WTC11 (cell line): Measurements from ENCODE around the gene KSR2.

ENCODE experiments used
- CTCF ChIP-seq: fragments of 200-600 bp; IDR thresholded peaks from 2 replicates; pipeline ENCODE4 v1.8.0; 2022; ENCODE audit warnings: antibody characterized with exemption
- FOXJ3 ChIP-seq: sonication (generic); formaldehyde crosslinking; IDR thresholded peaks from 2 replicates; pipeline ENCODE4 v1.9.0; 2021; ENCODE audit warnings: missing genetic modification reagents, mild to moderate bottlenecking, borderline replicate concordance
- HMGXB4 ChIP-seq: sonication (generic); formaldehyde crosslinking; IDR thresholded peaks from 2 replicates; pipeline ENCODE4 v1.8.1; 2023; ENCODE audit warnings: mild to moderate bottlenecking, moderate library complexity, missing genetic modification reagents
- NR2C2 ChIP-seq: sonication (generic); formaldehyde crosslinking; IDR thresholded peaks from 2 replicates; pipeline ENCODE4 v1.8.0; 2022; ENCODE audit warnings: mild to moderate bottlenecking, missing genetic modification reagents
- NR3C1 ChIP-seq: sonication (generic); formaldehyde crosslinking; conservative IDR thresholded peaks from 2 replicates; pipeline ENCODE4 v1.8.1; 2023; ENCODE audit warnings: low read depth, mild to moderate bottlenecking, missing genetic modification reagents
- SP1 ChIP-seq: sonication (generic); formaldehyde crosslinking; conservative IDR thresholded peaks from 2 replicates; pipeline ENCODE4 v1.8.1; 2022; ENCODE audit warnings: missing genetic modification reagents
- TEAD4 ChIP-seq: sonication (generic); formaldehyde crosslinking; IDR thresholded peaks from 2 replicates; pipeline ENCODE4 v1.8.0; 2022; ENCODE audit warnings: mild to moderate bottlenecking, missing genetic modification reagents
- USF2 ChIP-seq: sonication (generic); formaldehyde crosslinking; IDR thresholded peaks from 2 replicates; pipeline ENCODE4 v1.8.1; 2023; ENCODE audit warnings: mild to moderate bottlenecking, missing genetic modification reagents, moderate library complexity
- ZBTB43 ChIP-seq: sonication (generic); formaldehyde crosslinking; IDR thresholded peaks from 2 replicates; pipeline ENCODE4 v1.8.1; 2023; ENCODE audit warnings: mild to moderate bottlenecking, missing genetic modification reagents
- ZSCAN18 ChIP-seq: fragments of 250-450 bp; sonication (Bioruptor Pico); IDR thresholded peaks from 2 replicates; pipeline ENCODE4 v2.1.2; 2022; ENCODE audit warnings: mild to moderate bottlenecking, moderate library complexity

GRCh38 chr12:117526757-117527478 is 441.9 kb downstream of the KSR2 start:
- TF ChIP-seq SP1 (CRISPR knock-in tag) (no peak), NR3C1 (no peak), CTCF (no peak), ZBTB43 (CRISPR knock-in tag) (no peak), HMGXB4 (CRISPR knock-in tag) (no peak), ZSCAN18 (CRISPR knock-in tag) (no peak), NR2C2 (CRISPR knock-in tag) (no peak), TEAD4 (no peak), USF2 (CRISPR knock-in tag) (no peak), FOXJ3 (CRISPR knock-in tag) (no peak)
